Adrenal gland (tissue), 5 donors: ENCODE results near the gene SCG3.

Source experiments
- POLR2A ChIP-seq, 2 donors: fragments of 450-650 bp; IDR thresholded peaks; one replicate each; pipeline ENCODE4 v1.6.1; 2017; ENCODE audit warnings: antibody characterized with exemption in 2 of 2, mild to moderate bottlenecking in 2 of 2, moderate library complexity in 1 of 2
- TF ChIP-seq, protein P1 (sequence below), 6 experiments: fragments of 450-650 bp in 4 of 6; fragments of 200-600 bp in 2 of 6; sonication (generic) in 1 of 6; IDR thresholded peaks; 1 replicate in 5 of 6; 2 replicates in 1 of 6; pipeline versions ENCODE4 v1.5.1 to v1.8.0; 2016 to 2021; ENCODE audit warnings: antibody characterized with exemption in 6 of 6, mild to moderate bottlenecking in 2 of 6, moderate library complexity in 1 of 6
- donor health status: DM: no; HTN: no; CAD: no.

DNA sequence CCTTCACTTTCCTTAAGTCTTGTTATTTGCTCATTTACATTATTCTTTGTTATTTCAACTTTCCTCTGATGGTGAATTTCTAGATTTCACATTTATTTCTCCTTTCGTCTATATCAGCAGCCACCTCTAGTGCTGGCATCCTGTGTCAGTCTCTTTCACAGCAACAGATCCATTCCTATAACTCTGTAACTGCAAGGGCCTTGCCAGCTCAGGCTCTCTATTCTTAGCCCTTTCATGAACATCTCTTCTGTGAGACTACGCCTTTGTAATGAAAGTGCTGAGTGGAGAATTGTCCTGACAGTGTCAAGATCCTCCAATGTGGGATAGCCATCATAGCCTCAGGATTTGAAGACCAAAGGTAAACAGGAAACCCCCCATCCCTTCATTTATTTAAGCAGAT is 3.9 kb upstream of the SCG3 start:
- TF ChIP-seq, protein P1, sequence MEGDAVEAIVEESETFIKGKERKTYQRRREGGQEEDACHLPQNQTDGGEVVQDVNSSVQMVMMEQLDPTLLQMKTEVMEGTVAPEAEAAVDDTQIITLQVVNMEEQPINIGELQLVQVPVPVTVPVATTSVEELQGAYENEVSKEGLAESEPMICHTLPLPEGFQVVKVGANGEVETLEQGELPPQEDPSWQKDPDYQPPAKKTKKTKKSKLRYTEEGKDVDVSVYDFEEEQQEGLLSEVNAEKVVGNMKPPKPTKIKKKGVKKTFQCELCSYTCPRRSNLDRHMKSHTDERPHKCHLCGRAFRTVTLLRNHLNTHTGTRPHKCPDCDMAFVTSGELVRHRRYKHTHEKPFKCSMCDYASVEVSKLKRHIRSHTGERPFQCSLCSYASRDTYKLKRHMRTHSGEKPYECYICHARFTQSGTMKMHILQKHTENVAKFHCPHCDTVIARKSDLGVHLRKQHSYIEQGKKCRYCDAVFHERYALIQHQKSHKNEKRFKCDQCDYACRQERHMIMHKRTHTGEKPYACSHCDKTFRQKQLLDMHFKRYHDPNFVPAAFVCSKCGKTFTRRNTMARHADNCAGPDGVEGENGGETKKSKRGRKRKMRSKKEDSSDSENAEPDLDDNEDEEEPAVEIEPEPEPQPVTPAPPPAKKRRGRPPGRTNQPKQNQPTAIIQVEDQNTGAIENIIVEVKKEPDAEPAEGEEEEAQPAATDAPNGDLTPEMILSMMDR (IDR thresholded peaks at IDR 0.05) = no peak
- no peak for TF ChIP-seq POLR2A (IDR thresholded peaks at IDR 0.05)
